HTERT RPE-1 (cell line): ENCODE measurements around the gene TPM2.
"Not testable (repeated sequence)": the region's sequence is repeated elsewhere in the genome, so short reads cannot be mapped to it uniquely, and the experiment has no call there.

Source experiments
- in situ Hi-C: fragments of 300-500 bp; cut with MboI; formaldehyde crosslinking; loops from 4 replicates; pipeline ENCODE4 v1.14.3; 2020; ENCODE audit warnings: low sequenced_read_pairs

TPM2 gene

GRCh38 chr9:35656831-35657545 lies 32.7 kb downstream of the TPM2 start:
- in situ Hi-C loops, result no loop called here

DNA sequence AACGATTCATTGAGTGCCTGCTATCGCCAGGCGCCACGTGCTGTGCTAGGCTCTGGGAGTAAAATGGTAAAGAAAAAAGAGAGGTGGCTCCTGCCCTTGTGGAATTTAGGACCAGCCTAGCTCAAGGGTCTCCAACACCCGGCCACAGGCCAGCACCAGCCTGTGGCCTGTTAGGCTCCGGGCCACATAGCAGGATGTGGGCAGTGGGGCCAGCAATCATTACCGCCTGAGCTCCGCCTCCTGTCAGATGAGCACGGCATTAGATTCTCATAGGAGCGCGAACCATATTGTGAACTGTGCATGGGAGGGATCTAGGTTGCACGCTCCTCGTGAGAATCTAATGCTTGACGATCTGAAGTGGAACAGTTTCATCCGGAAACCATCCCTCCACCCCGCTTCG lies 33.4 kb downstream of the TPM2 start:
- in situ Hi-C loops, result no loop called here

- in situ Hi-C loops, result no loop called here
Observed at GRCh38 chr9:35653611-35654010, 36.1 kb downstream of the TPM2 start.

- in situ Hi-C loops, result no loop called here
Observed at GRCh38 chr9:35652829-35653209, 36.9 kb downstream of the TPM2 start.

GRCh38 chr9:35651956-35652828 lies 37.5 kb downstream of the TPM2 start:
- in situ Hi-C loops, result no loop called here

GRCh38 chr9:35650341-35651158 lies 39.2 kb downstream of the TPM2 start, which contains the start of gene SIT1:
Gene SIT1, minus strand, starts transcription at chr9:35650931. Its CDS starts 78 bp downstream, at chr9:35650853.
- in situ Hi-C loops, result no loop called here

- in situ Hi-C loops, result no loop called here
Observed at GRCh38 chr9:35649431-35650340, 40.0 kb downstream of the TPM2 start.

DNA sequence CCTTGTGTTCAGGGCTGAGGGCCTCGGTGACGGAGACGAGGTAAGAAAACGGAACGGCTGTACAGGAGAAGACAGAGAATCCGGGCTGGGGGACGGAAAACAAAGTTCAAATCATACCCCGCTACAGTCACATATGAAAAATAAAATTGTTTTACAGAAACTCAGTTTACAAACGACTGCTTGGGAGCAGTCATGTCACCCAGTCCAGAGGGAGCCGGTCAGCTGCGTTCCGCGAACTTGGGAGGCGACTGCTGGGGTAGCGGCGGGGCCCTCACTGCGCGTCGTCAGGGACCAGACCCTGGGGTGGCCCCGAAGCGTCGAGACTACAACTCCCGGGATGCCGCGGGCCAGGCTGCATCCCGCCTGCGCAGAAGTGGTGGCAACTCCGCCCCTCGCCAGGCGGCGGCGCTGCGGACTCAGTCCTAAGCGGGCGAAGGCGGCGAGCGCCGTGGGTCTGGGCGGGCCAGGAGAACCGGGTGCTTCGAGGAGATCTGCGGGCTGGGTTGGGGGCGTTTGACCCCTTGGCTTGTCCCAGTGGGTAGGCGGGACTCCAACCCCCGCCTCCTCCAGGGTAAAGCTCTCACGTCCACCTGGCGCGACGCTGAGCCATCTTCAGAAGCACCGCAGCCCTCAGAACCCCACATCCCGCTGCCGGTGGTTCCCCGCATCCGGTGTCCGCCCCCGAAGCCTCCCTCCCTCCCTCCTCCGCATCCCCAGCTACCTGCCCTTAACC lies 43.0 kb downstream of the TPM2 start:
- in situ Hi-C loops, result no loop called here

GRCh38 chr9:35646153-35646532 lies 43.6 kb downstream of the TPM2 start:
- in situ Hi-C loops, result no loop called here

DNA sequence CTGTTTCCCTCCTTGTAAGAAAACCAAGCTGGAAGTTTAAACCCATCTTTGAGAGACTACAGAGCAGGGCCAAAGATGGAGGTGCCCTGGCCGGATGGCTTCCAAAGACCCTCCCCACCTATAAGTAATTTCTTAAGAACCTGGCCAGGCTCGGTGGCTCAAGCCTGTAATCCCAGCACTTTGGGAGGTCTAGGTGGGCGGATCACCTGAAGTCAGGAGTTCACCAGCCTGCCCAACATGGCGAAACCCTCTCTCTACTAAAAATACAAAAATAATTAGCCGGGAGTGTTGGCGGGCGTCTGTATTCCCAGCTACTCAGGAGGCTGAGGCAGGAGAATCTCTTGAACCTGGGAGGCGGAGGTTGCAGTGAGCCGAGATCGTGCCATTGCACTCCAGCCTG lies 44.0 kb downstream of the TPM2 start:
- in situ Hi-C loops, result not testable (repeated sequence)

DNA sequence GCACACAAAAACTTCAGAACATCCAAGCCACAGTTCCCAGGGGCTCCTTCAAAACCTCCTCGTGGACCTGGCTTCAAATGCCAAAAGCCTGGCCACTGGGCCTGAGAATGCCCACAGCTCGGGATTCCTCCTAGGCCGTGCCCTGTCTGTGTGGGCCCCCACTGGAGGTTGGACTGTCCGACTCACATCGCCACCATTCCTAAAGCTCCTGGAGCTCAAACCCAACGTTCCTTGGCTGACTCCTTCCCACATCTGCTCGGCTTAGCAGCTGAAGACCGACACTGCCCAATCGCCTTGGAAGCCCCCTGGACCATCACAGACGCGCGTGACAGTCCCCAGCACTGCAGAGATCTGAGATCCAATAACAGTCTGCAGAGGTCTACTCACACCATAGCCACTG lies 46.7 kb downstream of the TPM2 start:
- in situ Hi-C loops, result no loop called here

- in situ Hi-C loops, result not testable (repeated sequence)
Observed at GRCh38 chr9:35641478-35641877, 48.2 kb downstream of the TPM2 start.

DNA sequence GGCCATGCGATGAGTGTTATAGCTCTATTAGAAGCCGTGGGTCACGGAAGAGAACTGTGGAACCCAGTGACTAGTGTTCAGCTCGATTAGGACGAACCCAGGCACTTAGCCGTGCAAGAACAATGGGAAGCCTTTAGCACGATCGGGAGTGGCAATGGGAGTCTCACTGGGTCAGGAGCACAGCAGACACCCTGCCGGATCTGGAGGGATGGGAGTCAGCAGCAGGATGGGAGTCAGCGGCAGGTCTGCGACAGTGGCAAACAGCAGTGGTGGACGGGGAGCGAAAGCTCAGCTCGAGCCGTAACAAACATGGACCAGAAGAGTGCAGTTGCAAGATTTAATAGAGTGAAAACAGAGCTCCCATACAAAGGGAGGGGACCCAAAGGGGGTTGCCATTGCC lies 49.3 kb downstream of the TPM2 start:
- in situ Hi-C loops, result not testable (repeated sequence)

- in situ Hi-C loops, result no loop called here
Observed at GRCh38 chr9:35639631-35640030, 50.1 kb downstream of the TPM2 start.

DNA sequence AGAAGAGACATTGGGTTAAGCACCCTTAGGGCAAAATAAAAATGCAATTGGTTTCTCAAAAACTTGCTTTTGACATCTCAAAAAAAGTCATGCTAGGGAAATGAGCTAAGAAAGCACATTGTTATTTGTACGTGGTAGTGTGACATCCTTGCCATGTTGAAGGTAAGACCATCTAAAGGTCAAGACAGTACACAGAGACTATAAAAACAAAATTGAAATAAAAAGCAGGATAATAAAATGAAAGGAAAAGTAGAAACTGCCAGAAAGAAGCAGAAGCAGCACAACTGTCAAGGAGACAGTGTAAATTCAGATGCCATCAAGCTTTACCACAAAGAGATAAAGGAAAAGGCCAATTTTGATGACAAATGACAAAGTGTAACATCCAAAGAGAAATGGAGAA lies 50.5 kb downstream of the TPM2 start:
- in situ Hi-C loops, result not testable (repeated sequence)

DNA sequence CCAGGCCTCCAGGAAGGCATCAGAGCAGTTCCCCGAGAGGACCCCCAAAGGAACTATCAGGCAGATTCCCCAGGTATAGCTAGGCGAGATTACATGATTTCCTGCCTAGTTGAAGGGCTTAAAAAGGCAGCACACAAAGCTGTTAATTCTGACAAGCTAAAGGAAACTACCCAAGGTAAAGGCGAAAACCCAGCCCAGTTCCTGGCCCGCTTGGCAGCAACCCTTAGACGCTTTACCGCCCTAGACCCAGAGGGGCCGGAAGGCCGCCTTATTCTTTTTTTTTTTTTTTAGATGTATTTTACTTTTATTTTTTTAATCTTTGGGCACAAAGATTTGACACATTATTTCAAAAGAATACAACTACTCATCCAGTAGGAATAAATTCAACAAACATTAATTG lies 51.0 kb downstream of the TPM2 start:
- in situ Hi-C loops, result not testable (repeated sequence)

DNA sequence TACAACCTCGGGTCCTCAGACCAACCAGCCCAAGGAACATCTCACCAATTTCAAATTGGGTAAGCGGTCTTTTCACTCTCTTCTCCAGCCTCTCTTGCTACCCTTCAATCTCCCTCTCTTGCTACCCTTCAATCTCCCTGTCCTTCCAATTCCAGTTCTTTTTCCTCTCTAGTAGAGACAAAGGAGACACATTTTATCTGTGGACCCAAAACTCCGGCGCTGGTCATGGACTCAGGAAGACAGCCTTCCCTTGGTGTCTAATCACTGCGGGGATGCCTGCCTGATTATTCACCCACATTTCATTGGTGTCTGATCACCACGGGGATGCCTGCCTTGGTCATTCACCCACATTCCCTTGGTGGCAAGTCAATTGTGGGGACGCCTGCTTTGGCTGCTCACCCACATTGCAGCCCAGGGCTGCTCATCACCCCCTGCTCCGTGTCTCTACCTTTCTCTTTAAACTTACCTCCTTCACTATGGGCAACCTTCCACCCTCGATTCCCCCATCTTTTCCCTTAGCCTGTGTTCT lies 52.2 kb downstream of the TPM2 start:
- in situ Hi-C loops, result not testable (repeated sequence)

- in situ Hi-C loops, result not testable (repeated sequence)
Observed at GRCh38 chr9:35636877-35637246, 52.9 kb downstream of the TPM2 start.

DNA sequence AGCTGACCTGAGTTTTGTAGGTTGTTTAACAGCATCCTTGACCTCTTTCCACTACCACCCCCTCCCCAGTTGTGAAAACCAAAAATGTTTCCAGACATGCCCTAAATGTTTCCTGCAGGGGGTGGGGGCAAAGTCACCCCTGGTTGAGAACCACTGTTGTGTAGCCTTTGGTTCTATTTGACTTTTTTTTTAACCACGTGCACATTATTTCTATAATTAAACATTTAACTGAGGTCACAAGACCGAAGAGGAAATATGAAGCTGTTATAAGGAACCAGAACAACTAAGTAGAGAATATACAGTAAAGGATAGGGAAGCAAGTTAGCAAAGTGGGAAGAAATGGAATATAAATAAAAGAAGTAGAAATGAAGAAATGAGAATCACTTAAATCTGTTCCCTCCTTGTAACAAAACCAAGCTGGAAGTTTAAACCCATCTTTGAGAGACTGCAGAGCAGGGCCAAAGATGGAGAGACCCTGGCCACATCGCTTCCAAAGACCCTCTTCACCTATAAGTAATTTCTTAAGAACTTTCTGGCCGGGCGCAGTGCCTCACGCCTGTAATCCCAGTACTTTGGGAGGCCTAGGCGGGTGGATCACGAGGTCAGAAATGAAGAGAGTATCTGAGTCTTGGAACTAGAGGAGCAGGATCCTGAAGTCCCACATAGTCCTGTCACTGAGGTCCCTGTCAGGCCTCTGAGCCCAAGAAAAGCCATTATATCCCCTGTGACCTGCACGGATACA lies 53.4 kb downstream of the TPM2 start:
- in situ Hi-C loops, result no loop called here
